Measurements from ENCODE around the gene CEMIP2. TPM values are rescaled to one million over a fixed set of nuclear protein-coding genes. Genes with fewer than 3 reads are reported as not detected.

Gene CEMIP2
- total and polyA plus RNA-seq, 2 of the 13 experiments (the other 11 are each of a cell fraction or from before 2014, with no cell fraction given): 94.3 to 128 TPM

DNA sequence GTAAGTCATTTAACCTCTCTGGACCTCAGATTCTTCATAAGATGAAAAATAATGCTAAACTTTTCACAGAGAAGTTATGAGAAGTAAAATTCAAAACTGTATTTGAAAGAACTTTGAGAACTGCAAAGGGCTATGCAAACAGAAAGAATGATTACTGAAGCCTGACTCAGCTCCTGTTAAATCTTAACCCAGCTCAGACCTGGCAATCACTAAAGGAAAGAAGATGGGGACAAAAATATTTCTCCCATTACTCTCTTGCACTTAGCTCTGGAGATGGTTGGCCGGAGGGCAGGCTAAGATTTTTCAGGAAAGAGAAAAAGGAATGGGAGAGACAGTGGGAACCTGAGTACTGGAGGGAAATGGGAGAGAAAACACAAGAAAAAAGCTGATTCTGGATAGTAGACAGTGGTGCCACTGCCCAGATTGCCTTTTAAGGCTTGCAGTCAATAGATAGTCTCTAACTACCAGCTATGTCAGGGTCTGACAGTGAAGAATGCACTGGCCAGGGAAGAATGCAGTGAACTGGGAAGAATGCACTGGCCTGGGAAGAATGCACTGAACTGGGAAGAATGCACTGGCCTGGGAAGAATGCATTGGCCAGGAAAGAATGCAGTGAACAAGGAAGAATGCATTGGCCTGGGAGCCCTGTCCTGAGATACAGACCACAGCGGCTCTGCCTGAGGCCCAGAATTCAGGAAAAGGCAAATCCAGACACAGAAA, 25.2 kb upstream of the CEMIP2 start (continued):
- TF ChIP-seq ZNF772 (CRISPR knock-in tag; IDR thresholded peaks at IDR 0.05): no peak

GRCh38 chr9:71791875-71792274, 23.6 kb upstream of the CEMIP2 start:
- Histone ChIP-seq H3K36me3 (replicated peaks in 1 of 2; ENCODE audit: control insufficient read depth in 1 of 2, insufficient read depth in 2 of 2, low read length in 2 of 2) (no peaks in the 10 kb centered on the region), H3K79me2 (ENCODE audit: insufficient read depth, low read length) (no peaks in the 10 kb centered on the region), H2AFZ (ENCODE audit: low read length) (no peak overlapping the region), H3K4me3 (replicated peaks in 1 of 3; ENCODE audit: insufficient read depth in 1 of 3, low read depth in 2 of 3, low read length in 3 of 3) (no peak overlapping the region), H3K4me2 (ENCODE audit: low read depth, low read length) (no peak overlapping the region), H3K4me1 (ENCODE audit: insufficient read depth, low read length) (peaks cover 25% of the 10 kb centered on the region), H3K9ac (ENCODE audit: insufficient read depth, low read depth, low read length) (no peak overlapping the region), H4K20me1 (ENCODE audit: insufficient read depth, low read length) (no peaks in the 10 kb centered on the region), H3K9me3 (ENCODE audit: low read length) (no peaks in the 10 kb centered on the region), H3K27ac (ENCODE audit: extremely low read length, insufficient read depth, low read length) (no peak overlapping the region), H3K27me3 (ENCODE audit: control insufficient read depth in 1 of 2, insufficient read depth in 2 of 2, low read length in 2 of 2) (no peaks in the 10 kb centered on the region)
- POLR2A ChIA-PET: interaction anchor here (1.0 kb wide), 1 partner anchor 9 kb away, joined by 3 read pairs; no protein-coding TSS in a partner anchor
- CTCF ChIA-PET (ENCODE audit: low intra/inter-chr PET ratio, low total read pairs): no interaction called here
- ATAC-seq: no peak
- 53% methylated on average over 3 of the region's 4 CpGs for WGBS (ENCODE audit: low lambda C conversion rate)
- BruUV-seq (replicated peaks): no TSS peak
- no peak for FAIRE-seq
- DNase-seq (ENCODE audit: low spot score): no peak
- TF ChIP-seq NRL (CRISPR knock-in tag; IDR thresholded peaks at IDR 0.05; ENCODE audit: borderline replicate concordance): no peak
- no peak for TF ChIP-seq KDM1A (CRISPR knock-in tag; IDR thresholded peaks at IDR 0.05)
- no peak for TF ChIP-seq ZNF230 (CRISPR knock-in tag; IDR thresholded peaks at IDR 0.05)
- no peak for TF ChIP-seq PHF20 (CRISPR knock-in tag; IDR thresholded peaks at IDR 0.05)
- TF ChIP-seq NFKBIZ (CRISPR knock-in tag; IDR thresholded peaks at IDR 0.05): no peak
- no peak for TF ChIP-seq ZNF367 (CRISPR knock-in tag; IDR thresholded peaks at IDR 0.05; ENCODE audit: borderline replicate concordance)
- TF ChIP-seq KDM3A (CRISPR knock-in tag; IDR thresholded peaks at IDR 0.05; ENCODE audit: low read depth): no peak
- no peak for TF ChIP-seq NR2F2 (IDR thresholded peaks at IDR 0.05; ENCODE audit: borderline replicate concordance, low read depth)
- no peak for TF ChIP-seq ZBTB37 (CRISPR knock-in tag; IDR thresholded peaks at IDR 0.05)
- TF ChIP-seq MATR3 (CRISPR knock-in tag; IDR thresholded peaks at IDR 0.05): no peak
- no peak for TF ChIP-seq NR2F6 (IDR thresholded peaks at IDR 0.05)
- TF ChIP-seq NR2F6 (CRISPR knock-in tag; IDR thresholded peaks at IDR 0.05): no peak
- TF ChIP-seq ZNF816 (CRISPR knock-in tag; IDR thresholded peaks at IDR 0.05; ENCODE audit: borderline replicate concordance): no peak
- TF ChIP-seq MED1 (CRISPR knock-in tag; IDR thresholded peaks at IDR 0.05): no peak
- no peak for TF ChIP-seq HMG20B (CRISPR knock-in tag; conservative IDR thresholded peaks at IDR 0.05)
- no peak for TF ChIP-seq MED13 (CRISPR knock-in tag; IDR thresholded peaks at IDR 0.05)
- TF ChIP-seq ZNF800 (CRISPR knock-in tag; IDR thresholded peaks at IDR 0.05): no peak
- TF ChIP-seq ELF4 (CRISPR knock-in tag; IDR thresholded peaks at IDR 0.05; ENCODE audit: borderline replicate concordance): no peak
- TF ChIP-seq RARA (CRISPR knock-in tag; IDR thresholded peaks at IDR 0.05): no peak
- in situ Hi-C loops (cut with HindIII; ENCODE audit: extremely low pct_ligation_motif_present, low pct_unique_long_range_greater_than_20kb): no loop called here
- intact Hi-C loops (cut with micrococcal nuclease; ENCODE audit: unreplicated experiment): no loop called here
